Medulla oblongata (tissue), 1 donor: Measurements from ENCODE around the gene WDR33.
"Not testable (repeated sequence)": the region's sequence is repeated elsewhere in the genome, so short reads cannot be mapped to it uniquely, and the experiment has no call there.

Source experiments
- DNase-seq: peaks from one replicate; pipeline ENCODE4 v3.0.0-alpha.2; 2015; ENCODE audit errors: extremely low spot score

Gene WDR33

DNA sequence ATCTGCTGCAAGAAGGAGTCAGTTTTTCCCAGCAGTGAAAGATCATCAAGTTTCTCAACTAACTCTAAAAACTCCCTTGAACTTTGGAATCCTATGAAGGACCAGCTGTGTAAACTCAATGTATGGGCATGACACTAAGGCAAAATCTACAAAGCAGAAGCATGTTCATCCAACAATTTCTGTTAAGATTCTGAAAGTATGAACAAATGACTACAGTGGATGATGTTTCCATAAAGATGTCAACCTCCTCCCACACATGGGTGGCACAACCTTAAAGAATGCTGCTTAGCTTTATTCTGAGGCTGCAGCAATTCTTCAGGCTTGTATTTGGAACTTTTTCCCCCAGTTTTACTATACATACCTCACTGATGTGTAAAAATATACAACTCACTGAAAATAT, 47.2 kb downstream of the WDR33 start:
- no peak for DNase-seq

- no peak for DNase-seq
These were observed 48.1 kb downstream of the WDR33 start for GRCh38 chr2:127762846-127763245.

- no peak for DNase-seq
These were observed 48.5 kb downstream of the WDR33 start for GRCh38 chr2:127762441-127762840.

DNA sequence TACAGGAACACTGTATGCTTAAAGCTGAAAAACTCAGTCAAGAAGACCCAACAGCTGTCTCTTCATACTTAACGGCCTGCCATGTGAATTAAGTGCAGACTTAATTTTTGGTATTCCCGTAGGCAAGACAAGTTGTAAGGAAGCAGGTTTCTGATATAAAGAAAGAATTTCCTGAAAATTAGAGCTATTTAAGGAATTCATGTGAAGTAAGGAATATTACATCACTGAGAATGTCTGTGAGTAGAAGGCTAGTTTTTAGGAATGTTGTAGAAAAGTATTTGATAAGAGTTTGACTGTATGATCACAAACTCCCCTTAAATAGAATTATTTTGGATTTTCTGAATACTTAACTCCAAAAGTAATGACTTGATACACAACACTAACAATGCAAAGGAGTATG, 51.0 kb downstream of the WDR33 start:
- no peak for DNase-seq

DNA sequence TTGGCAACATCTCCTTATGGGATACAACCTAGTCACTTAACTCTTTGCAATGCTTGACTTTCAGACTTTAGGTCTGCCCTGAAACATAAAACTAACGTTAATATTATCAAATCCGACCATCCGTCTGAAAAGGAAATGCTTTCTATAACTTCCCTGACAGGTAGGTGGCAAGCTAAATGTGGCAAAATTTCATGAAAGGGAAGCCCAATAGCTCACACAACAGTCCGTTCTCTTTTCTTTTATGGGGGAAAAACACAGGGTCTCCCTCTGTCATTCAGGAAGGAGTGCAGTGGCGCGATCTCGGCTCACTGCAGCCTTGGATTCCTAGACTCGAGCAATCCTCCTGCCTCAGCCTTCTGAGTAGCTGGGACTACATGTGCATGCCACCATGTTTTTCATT, 56.8 kb downstream of the WDR33 start:
- DNase-seq: no peak

DNA sequence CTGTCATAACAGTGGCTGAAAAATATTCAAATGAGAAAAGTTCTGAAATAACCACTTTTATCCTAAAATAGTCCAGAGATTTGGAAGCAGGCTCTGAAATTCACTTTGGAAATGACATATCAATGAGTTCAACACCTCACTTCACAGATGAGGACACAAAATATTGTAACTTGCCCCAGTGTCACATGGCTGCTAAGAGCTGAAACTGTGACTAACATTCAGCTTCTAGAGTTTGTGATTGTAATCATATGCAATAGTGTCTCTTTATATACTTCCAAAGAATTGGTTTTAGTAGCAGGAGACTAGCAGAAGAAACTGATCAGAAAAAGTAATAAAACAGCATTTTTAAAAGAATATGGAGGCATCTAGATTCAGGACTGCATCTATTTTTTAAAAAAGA, 57.6 kb downstream of the WDR33 start:
- DNase-seq: no peak

DNA sequence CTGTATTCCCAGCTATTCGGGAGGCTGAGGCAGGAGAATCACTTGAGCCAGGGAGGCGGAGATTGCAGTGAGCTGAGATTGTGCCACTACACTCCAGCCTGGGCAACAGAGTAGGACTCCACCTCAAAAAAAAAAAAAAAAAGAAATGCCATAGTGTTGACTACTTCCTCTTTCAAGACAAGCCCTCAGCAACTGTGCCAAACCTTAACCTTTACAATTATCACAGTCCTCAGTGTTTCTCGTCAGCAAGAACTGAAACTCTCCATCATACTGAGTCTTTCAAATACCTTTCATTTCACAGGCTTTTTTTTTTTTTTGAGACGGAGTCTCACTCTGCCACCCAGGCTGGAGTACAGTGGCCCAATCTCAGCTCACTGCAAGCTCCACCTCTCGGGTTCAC, 61.4 kb downstream of the WDR33 start:
- not testable (repeated sequence) for DNase-seq

GRCh38 chr2:127747621-127748020, 63.4 kb downstream of the WDR33 start:
- no peak for DNase-seq

- DNase-seq: no peak
These were observed 67.4 kb downstream of the WDR33 start for GRCh38 chr2:127743477-127744026.

DNA sequence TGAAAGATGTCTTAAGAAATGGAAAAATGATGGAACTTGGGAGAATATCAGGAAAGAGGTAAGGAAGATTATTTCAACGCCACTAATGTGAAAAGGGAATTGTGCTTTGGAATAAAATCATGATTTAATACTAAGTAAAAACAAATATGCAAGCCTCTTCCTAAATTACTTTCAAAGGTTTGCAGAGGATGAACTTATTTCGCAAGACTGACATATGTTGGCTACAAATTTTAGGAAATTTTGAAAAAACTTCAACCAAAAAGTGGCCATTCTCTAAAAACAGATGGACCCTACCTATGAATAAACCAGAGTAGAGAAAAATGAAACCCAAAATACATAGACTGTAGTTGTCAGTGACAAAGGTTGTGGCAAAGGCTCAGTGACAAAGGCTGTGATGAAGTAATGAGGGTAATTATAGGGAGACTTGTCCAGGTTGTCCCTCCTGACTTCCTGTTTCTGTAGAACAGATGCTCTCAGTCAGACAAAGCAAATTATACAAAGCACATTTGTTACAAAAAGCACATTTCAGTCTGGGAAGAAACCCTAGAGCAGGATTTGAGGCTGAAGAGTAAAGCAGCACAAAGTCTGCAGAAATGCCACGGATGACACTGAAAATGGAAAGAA, 70.2 kb downstream of the WDR33 start:
- no peak for DNase-seq

- DNase-seq: no peak
These were observed 71.2 kb downstream of the WDR33 start for GRCh38 chr2:127739800-127740199.

DNA sequence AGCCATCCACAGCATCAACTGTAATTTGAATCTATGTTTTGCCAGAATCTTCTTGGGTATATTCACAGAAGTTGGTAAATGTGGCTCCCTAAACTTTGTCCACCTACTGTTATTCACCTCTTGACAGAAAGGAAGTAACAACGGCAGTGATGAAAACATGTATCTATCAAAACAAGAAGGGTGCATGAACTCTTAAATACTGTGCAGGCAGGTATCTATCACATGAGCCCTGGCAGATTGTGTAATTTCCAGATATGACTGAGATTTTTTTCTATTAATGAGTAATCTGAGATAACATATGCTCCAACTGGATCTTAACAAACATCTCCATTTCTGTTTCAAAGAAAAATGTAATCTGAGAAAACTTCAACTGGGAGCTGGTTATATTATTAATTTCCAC, 73.1 kb downstream of the WDR33 start:
- no peak for DNase-seq

DNA sequence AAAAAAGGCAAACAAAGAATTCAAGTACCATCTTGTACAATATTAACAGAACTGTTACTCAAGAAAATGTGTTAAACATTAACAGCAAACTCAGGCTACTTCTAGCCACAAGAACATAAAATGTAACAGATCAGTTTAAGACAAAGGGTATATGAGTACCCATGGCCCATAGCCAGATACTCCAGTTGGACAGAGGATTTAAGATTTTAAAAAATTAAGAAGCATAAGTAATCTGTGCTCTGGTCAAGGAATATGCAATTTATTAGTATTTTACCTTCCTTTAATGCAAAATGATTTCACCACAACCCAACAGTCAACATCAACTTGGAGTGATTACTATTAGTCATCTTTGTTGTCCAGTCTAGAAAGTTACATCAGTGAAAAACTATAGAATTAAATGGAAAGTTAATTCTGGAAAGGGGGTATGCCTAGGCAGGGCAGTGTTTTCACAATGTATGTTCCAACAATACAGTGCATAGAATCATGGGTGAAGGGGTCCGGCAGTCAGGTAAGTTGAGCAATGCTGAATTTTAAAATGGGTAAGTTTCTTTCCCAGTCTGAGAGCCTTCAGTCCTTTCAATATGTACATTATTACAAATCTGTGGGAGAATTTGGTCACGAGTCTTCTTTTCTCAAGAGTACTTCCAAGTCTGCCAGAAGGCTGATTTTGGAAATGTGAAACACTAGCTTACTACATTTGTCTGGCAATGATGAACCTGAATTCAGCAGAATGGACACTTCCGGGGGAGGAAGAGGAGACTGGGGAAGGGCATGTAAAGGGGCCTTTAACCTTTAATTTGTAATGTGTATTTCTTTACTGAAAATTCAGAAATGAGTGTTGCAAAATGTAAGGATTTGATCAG, 75.2 kb downstream of the WDR33 start:
- DNase-seq: no peak

DNA sequence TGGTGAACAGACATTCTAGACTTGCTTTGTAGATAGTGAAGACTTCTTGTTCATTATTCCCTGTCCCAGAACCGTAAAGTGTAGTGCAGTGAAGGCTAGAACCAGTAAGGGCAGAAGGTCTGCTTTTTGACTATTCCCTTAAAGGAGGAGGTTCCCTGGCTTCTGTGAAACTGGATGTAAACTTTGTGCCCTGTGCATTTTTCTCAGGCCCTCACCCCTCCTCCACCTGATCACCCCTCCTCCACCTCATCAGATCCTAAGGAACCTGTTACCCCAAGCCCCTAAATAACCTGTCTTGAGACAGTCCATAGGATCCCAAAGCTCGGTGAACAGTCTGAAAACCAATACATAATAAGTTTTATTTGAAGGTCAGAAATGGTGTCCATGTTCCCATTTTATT, 75.9 kb downstream of the WDR33 start:
- no peak for DNase-seq

DNA sequence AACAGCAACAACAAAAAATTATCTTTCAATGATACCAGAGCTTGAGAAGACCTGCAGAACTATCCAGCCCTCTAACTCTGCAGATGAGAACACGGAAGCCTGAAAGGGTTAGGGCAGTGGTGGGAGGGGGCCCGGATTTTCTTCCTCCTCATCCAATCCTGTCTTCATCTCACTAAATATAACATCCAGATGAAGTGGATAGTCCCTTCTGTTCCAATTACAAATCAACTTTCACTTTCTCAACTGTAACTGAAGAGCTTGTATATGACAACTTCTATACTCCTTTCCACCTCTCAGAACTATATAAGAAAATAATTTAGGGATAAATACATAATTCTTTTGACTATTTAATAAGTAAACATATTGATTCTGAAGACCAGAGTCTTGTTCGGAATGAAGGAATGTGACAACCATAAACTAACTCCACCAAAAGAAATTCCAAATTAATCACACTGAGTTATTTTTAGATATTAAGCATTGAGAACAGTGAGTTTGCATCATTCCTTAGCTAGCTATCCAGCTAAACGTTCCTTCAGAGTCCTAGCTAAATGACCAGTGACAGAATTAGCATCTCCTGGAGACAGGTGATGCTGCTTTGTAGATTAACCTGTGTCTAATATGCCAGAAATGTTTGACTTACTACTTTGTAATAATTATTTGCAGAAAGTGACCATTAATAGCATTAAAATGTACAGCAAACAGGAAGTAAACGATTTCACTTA, 77.0 kb downstream of the WDR33 start:
- DNase-seq: no peak

DNA sequence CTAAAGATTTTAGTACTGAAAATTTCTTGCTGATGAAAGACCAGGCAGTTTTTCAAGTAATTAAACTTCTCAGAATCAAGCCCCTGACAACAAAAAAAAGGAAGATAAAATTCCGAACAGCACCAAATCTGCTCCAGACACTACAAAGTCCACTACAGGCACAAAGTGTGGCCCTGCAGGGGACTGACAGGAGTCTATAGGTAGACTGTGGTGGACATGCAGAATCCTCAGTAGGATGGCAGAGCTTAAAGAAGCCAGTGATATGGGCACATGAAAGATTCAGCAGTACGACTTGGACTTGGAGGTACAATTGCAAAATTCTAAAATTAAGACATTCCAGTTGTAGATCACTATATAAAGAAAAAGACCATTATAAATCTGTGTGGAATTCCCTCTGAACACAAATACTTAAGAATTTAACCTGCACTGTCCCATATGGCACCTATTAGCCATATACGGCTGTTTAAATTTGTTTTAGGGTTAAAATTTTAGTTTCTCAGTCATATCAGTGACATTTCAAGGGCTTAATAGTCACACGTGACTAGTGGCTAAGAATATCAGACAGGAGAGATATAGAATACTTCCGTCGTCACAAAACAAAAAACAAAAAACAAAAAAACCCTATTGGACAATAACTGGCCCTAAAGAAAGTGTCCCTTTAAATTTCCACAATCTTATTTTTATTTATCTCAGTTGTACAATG, 77.7 kb downstream of the WDR33 start:
- DNase-seq: no peak

DNA sequence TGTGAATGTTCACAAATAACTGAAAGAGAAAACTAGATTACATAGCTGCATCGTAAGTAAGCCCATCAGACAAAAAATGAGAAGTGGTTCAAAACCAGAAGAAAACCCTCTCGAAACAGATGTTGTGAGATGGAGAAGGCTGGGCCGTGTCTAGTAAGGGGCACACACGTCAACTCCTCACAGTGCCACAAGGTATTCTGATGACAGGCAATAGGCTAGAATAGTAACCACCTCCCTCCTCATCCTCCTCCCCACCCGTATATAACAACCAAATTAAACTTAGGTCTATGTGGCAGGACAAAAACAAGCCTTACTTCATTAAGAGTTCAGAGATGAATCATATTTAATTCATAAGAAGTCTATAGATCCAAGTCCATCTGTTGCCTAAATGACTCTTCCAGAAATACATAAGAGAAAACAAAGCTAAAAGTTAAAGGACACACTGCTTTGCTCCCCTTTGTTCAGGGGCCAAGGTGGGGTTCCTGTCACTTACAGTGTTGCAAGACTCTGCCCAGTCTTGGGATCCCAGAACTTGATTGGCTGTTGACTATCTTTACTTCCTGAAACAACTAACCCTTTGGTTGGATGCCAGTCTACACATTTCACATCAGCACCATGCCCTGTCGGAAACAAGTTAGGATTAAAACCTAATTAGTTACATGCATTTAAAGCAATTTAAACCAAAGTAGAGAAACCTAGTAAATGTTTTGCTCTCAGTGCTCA, 84.7 kb downstream of the WDR33 start:
- no peak for DNase-seq

DNA sequence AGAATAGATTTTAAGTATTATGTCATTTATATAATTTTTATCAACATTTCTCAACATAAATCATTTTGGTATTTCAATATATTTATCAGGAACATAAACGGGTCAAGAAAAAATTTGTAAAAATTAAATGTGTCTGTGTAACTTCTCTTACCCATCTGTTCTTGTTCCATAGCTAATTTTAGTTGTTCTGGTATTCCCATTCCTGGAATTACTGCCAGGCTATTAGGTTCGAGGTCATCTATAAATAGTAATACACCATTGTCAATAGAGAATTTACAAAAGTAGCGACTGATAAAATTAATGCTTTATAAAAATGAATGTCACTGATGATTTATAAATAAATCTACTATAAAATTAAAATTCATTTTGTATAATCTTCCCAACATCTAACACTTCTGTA, 88.2 kb downstream of the WDR33 start:
- DNase-seq: no peak

DNA sequence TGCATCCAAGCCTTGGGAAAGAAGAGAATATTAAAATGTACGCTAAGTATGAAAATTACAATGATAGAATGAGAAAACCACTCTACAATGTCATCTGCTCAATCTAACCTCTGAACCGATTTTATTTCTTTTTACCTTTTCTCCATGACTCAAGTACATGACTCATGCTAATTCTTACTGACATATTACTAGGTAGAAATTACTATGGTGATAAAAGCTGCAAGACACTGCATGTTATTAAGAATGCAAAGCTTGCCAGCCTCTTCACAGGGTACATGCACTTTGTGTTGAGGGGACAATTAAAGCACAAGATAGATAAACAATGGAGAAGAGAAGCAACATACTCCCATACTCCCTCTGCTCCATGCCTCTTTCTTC, 89.0 kb downstream of the WDR33 start:
- DNase-seq: no peak

DNA sequence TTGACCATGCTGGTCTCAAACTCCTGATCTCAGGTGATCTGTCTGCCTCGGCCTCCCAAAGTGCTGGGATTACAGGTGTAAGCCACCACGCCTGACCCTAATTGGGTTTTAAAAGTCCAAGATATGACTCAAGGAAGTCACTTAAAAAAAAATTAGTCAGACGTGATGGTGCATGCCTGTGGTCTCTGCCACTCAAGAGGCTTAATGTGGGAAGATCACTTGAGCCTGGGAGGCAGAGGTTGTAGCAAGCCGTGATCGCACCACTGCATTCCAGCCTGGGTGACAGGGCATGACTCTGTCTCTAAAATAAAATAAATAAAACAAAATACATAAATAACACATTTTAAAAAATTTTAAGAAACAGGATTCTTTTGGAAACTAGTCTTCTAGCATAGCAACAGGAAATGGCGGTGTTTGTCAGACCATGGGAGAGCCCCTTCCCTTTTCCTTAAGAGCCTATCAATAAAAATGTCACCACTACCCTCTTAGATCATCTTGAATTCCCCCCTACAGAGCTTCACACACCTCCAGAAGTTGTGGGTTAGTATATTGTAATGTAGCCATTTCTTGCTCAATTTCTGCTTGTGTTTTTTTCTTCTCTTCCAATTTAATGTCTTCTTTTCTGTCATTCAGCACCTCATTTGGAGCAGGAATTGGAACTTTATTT, 89.5 kb downstream of the WDR33 start:
- no peak for DNase-seq
